ENCODE results near the gene SAMMSON.

SAMMSON gene

DNA sequence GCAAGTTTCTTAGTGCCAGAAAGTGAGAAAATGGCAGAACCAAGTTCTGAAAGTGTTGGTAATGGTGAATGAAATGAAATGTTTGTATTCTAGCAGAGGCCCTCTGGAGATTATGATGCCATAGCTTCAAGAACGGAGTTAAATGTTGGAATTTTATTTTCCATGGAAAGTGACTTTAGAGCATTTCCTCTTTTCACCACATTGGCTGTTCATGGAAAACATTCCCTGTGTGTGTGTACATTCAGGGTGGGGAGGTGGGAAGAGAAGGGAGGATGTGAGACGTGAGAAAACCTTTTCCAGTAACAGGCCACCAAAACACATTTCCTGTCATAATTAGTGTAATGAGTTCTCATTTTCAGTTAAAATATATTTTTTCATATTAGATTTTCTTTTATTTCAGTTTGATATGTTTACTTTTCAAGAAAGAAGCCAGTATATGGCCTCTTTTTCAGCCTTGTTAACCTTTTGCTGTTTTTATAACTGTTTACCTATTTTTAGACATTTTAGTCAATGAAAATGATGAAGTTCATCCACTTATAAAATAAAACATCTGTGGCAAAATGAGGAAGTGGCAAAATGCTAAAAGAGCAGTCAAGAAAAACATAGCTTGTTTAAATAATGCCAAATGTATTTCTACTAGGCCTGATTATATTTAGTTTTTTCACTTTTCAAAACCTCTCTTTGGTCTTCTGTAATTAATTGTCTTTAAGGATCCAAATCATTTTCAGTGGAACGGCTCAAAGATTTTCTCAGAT lies 21.6 kb downstream of the SAMMSON start:
- no peak for DNase-seq

DNA sequence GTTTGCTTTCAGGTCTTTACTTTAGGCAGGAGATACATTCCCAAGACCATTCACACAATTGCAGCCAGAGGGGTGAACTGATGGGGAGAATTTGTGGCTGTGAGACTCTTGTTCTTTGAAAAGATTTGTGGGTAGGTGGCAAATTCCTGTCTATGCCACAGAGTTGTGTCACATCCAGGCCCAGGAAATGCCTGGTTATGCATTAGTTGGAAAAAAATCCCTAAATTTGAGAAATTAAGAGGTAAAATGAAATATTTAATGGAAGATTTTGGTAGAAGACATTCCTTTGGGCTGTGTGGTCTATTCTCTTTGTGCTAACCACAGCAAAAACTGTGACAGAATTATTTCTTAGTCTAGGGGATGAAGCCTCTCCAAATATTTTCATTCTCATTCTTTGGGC lies 28.8 kb downstream of the SAMMSON start:
- no peak for DNase-seq

DNA sequence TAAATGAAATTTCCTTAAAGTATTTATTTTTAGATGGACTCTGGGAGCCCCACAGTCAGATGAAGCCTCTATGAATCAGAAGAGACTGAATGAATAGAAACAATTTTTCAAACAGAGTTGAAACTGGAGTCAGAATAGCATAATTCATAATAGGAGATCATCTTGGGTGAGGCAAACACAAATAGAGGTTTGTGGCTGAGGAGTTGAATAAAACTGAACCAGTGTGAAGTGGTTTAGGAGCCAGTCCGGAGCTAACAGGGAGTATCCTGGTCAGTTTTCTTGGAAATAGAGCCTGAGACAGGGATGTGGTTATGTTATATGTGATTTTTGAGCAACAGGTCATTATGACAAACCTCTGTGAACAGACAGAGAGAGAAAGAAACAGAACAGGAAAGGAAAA lies 39.2 kb downstream of the SAMMSON start:
- no peak for DNase-seq

DNA sequence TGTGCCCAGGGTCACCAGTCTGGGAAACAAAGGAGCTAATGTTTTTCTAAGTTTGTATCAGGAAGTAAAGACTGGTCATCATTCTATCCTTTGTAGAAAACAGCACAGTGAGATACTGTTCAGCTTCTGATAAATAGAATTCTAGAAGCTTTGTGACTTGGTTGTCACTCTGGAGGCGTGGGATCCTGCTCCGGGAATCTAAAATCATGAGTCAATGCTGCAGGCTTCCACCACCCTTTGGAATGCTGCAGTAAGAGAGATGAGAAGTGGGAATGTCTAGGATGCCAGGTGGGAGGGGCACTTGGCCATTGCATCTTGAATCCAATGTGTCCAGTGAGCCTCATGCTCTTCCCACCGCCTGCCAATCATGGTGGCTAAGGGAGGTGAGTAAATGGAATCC lies 40.9 kb downstream of the SAMMSON start:
- no peak for DNase-seq

DNA sequence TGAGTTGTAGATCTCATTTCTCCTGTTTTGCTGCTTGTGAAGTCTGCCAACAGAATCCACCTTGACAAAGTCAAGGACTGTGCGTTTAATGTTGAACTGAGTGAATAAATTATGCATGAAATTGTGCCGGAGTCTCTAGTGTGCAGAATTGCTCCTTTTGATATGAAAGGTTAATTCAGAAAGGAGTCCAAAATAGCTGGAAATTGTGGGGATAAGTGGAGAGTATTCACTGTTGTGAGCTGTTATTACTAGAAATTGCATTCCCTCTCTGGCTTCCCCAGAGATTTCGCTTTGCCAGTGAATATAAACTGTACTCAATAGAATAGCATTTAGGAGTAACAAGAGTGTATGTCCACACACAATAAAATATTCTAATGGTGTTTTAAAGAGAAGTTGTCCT lies 43.1 kb downstream of the SAMMSON start:
- no peak for DNase-seq

DNA sequence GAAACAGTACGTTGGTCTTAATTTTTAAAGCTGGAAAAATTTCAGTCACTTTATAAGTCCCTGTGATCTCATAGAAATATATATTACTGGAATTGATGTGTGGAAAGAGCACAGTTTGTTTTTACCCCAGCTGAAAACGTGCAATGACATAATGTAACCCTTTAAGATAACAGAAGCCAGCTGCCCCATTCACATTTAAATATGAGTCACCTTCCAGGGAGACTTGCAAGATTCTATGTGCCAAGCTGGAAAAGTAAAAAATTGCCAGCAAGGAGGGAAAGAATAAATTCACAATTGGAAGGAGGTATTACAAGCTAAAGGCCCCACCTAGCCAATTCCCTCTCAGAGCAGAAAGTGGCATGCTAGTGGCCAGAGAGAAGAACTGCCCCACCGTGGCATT lies 50.2 kb downstream of the SAMMSON start:
- no peak for DNase-seq

DNA sequence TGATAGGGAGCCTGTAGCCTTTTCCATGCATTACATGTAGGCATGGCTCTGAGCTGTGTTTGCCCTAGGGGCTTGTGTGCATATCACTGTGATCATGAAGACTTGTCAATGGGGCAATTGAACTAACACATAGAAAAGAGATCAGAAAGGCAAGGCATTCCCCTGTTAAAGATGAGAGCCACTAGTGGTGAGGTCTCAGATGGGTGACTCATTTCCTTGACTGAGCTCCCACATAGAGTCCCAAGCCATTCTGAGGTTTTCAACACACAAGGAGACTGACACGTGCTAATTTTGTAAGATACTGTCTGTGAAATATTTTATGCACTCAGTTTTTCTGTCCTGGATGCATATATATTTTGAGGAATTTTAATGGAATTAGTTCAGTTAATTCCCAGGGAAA lies 53.8 kb downstream of the SAMMSON start:
- no peak for DNase-seq

DNA sequence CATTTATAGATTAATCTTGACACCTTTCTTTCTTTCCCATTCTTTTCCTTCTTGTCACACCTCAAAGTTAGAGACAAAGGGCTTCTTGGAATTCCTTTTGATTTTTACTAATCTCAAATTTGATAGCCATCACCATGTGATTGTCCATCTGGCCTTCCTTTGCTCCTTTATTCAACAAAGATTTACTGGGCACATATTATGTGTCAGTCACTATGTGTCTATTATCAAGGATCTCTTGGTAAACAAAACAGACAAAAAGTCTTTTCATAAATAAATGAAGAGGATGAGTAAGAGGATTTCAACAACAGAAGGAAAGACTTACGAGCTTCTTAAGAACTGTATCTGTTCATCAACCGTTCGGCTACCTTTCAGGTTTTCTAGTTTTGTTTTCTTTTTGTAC lies 56.5 kb downstream of the SAMMSON start:
- no peak for DNase-seq

DNA sequence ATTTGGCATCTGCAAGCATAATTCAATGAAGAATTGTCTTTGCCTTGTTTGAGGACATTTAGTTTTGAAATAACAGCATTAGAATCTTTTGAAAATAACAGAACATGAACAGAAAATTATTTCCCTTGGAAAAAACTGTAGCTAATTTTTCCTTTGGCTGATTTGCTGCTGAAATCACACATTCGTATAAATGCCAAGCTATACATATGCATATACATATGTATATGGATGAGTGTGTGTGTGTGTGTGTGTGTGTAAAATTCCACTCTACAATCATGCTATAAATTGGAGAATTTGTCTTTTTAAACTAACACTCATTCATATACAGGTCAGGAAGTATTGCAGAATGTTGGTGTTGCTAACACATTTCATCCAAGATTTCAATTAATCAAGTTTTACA lies 57.9 kb downstream of the SAMMSON start:
- DNase-seq: no peak

DNA sequence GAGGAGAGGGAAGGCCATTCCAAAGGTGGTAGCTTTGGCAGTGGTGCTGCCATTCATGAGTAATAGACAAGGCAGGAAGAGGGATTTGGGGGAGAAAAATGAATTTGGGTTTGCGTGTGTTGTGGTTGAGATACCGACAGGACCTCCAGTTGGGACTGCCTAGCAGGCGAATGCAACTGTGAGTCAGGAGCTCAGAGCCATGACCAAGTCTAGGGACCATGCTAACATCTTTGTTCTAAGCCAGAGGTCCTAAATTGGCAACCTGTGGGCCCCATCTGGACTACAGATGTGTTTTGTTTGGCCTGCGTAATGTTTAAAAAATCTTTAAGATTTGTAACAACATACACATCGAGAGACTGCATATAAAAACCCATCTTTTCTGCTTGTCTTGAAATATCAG lies 61.6 kb downstream of the SAMMSON start:
- DNase-seq: no peak

DNA sequence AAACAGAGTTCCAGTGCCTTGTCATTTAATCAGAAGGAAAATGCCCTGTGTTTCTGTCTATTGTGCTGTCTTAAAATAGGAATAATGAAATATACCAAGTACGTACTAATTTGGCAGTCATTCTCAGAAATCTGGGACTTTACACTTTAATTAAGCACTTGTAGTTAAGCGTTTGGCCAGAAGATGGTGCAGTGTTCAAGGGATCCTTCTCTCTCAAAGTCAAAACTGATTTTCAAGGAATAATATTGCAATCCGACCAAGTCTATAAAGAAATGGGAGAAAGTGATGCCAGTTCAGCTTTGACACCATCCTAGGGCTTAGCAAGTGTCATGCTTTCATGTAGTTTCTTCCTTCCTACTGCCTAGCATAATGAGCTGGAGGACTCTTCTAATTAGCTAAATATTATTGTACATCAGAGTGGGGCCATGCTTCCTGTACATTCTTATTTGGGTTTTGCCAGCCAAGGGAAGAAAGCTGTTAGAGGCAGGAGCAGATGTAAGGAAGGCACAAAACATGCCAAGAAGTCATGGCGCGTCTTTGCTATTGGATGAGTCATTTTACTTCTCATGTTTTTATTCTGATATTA lies 64.8 kb downstream of the SAMMSON start:
- no peak for DNase-seq

DNA sequence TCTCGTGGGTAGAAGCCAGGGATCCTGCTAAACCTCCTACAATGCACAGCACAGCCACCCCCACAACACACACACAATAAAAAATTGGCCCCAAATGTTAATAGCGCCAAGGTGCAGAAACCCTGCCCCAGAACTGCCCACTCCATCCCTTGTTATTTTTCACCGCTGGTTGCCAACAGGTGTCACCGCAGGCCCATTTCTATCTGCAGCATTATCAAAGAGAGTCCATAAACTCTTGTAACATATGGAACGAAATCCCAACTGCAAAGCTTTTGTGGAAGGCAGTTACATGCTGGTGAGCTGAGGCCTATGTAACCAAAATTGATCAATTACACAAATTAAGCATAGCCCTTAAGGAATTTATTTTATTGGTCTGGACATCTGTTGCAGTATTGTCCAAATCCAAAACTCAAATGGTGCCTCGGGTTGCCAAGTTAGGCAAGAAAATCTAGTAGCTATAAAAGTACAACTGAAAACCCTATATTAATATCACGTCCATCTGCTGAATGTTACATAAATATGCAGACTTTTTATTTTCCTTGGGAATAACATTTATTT lies 66.2 kb downstream of the SAMMSON start:
- no peak for DNase-seq

DNA sequence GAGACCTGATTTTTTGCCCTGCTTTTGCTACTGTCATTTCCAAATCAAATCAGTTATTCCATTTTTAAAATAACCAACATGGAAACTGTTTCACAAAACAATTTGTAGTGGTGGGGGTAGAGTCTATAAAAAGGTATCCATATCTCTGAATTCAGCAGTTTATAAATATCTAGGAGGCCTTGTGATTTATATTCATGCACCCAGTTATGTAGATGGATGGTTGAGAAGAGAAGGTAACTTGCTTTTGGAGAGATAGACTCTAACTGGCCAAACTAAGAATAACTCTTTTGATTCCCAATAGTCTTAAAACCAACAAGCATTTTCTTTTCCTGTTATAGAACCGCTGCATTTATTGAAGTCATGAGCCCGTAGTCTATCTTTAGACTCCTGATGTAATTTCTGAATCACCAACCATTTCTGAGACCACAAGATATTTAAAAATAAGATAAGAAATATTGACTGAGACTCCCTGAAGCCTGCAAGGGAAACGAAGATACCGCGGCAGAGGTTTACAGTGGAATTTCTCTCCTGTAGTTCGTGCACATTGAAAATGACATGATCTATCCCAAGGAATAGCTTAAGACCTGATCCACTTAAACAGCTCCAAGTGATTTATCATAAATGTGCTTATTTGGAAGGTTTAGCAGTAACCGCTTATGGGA lies 68.5 kb downstream of the SAMMSON start:
- no peak for DNase-seq

DNA sequence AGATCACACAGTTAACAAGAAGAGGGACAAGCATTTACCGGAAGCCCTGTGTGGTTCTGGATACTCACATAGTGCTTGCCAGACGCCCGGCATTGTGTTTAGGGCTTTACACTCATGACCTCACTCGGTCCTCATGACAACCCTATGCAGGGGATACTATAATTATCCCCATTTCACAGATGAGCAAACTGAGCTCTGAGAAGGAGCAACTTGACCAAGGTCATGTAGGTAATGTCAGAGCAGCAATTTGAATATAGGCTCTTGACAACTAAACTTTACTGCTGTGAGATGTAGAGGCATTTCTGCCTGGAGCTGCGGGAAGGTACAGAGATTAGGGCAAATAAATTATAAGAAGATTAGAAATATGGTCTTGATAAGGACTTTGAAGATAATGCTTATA lies 70.0 kb downstream of the SAMMSON start:
- DNase-seq: no peak

DNA sequence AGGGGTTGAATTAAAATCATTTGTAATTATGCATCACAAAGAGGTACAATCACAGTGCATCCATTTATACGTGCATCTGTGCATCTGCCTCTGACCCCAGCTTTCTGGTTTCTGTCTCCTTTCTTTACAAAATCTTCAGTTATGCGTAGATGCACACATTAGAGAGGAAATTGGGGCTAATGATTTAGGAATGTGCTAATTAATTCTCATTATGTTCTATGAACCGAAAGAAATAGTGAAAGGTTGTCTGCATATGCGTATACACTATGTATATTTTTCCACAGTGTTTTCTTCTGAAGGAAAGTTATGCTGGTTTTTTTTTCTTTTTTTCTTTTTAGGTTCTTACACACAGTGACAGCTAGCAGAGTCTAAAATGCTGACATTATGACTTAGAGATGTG lies 71.6 kb downstream of the SAMMSON start:
- DNase-seq: no peak

DNA sequence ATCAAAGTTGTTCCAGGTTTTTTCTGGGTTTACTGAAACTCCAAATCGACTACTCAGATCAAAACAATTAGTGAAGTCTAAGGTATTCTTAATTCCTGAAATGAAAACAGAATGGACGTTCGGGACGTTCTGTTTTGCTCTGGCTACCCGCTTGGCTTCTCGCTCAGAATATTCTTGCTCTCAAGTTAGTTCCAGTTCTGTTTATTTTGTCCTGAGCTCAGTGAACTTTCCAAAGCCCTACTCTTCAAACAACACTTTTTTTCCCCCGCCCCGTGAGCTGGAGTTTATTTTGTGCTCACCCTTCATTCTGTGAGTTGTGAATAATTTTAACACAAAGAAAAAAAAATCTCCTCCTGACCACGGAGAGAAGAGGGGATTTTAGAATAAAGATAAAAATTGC lies 72.6 kb downstream of the SAMMSON start:
- no peak for DNase-seq

DNA sequence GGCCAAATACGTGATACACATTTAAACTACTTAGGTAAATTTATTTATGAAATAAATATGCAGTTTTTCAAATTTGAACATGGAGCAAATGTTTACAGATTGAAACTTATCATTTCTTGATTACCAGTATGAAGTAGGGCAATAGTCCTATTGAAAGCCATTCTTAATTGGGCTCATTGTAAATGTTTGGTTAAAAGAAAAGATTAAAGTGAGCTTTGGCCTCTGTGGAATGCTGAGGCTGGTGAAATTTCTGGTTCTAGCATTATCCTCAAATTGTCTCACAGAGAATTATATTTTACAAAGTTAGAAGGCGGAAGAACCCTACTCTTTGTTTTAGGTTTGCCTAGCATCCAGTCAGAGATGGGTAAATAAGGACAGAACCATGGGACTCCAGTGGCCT lies 73.2 kb downstream of the SAMMSON start:
- DNase-seq: no peak

DNA sequence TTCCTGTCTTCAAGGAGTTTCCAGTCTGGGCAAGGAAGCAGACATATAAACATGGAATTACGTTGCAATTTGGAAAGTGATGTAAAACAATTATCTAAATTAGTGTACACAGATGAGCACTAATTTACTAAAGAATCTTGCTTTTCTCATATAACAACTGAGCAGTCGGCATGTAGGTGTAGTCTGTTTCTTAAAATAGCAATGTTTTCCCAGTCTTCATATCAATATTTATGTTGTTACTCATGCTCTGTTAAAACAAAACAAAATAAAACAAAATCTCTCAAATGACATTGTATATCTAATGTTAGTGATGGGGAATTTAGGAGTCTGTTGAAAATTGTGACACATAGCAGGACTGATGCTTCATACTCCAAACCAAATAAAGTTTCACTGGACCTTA lies 75.6 kb downstream of the SAMMSON start:
- DNase-seq: no peak

DNA sequence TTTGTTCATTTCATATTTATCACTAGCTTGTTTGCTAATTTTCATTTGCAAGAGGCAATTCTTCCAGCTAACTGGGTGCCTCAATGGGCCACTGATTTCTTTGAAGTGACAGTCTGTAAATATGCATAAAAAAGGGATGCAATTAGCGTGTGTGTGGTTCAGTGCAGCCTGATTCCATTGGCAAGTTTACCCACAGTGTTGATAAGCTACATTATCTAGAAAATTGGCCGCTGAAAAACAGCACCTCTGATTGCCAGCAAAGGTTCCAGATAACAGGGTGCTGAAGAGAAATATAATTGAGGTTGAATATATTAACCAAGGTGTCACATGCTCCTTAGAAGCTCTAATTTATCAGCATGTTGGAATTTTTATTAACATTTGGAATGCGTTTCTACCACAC lies 76.9 kb downstream of the SAMMSON start:
- no peak for DNase-seq

DNA sequence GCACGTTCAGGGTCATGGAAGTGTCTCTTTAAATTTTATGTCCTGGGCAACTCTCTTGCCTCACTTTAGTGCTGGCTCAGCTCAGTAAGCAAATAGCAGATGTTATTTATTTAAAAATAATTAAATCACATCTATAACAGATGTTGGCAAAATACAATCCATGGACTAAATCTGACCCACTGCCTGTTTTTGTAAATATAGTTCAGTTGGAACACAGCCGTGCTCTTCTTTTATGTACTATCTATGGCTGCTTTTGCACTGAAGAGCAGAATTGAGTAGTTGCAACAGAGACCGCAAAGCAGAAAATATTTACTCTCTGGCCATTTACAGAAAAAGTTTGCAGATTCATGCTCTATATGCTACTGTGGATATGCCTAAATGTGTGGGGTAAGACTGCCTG lies 79.2 kb downstream of the SAMMSON start:
- DNase-seq: no peak

DNA sequence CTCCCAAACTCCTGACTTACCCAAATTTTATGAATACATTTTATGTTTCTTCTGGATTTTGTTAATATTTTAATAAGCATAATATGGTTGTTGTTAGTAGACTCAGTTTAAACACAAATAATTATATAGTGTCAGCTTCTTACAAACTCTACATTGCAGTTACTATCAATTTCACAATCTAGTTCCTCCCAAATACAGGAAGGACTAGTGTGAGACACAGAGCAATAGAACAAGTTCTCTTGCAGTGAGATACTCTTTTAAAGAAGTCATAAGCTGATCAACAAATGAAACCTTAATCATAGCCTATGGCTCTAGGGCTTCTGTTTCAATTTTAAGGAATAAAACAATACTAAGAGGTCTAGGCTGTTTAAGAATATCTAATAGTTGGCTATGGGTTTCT lies 86.1 kb downstream of the SAMMSON start:
- no peak for DNase-seq

DNA sequence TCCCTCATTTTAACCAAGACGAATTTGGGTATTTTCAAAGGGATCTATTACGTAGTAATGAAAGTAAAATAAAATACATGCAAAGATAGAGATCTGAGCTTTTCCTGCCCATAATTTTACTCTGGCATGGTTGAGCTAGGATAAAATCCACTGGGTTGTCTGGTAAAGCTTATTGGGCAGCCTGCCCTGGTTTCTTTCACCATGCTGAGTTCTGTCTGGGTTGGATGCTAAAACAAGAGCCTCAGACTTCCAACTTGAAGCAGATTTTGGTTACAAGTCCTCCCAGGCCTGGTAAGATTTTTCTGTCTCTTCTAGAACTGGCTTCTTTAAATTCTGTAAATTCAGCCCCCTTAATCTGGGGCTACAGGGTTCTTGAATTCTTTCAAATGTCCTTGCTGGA lies 86.8 kb downstream of the SAMMSON start:
- DNase-seq: no peak

DNA sequence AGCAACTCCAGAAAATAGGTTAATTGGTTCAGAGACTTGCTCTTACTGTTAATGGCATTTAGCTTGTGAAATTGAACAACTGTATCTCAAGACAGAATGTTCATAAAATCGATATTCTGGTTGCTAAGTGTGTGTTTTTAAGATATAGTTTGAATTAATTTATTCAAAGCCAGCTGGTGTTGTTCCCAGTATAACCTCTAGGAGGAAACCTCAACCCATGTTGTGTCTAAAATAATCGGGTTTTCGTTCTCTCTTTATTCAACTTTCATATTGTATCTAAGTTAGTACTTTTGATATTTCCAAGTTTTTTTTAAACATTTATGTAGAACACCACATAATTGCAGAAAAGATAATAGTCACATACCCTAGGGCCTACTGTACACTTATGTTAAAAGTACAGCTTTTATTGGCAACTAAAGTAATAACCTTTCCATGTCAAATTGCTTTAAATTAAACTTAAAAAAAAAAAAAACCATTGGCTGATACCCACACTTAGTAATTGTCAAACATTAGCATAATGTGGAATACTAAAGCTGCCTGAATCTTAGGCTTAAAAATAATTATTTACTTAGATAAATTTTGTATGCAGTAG lies 90.9 kb downstream of the SAMMSON start:
- DNase-seq: no peak

DNA sequence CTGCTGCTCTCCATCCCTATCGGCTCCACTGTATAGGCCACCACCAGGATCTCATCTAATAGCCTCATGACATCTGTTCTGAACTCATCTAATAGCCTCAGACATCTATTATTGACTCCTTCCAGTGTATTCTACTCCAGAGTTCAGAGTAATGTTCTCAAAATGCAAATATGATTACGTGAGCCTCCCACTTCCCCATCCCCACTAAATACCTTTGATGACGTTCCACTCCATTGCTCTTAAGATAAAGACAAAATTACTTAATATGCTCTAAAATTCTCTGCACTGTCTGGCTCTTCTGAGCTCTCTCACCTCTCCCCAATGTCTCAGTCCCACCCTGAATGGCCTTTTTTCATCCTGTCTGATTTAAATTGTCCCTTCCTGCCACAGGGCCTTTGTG lies 94.7 kb downstream of the SAMMSON start:
- DNase-seq: no peak
